CD4-positive, alpha-beta T cell (primary cell): ENCODE measurements around the gene MPHOSPH6. TPM values are rescaled to one million over a fixed set of nuclear protein-coding genes. Genes with fewer than 3 reads are reported as not detected.

Experiments used
- ATAC-seq: fragments of 200-7000 bp; cut with Tn5 transposase; one replicate; pipeline ENCODE4 v1.10.0; 2022; ENCODE audit warnings: mild to moderate bottlenecking; ENCODE audit not compliant: poor library complexity
- CTCF ChIA-PET: fragments of 350-600 bp; sonication (Branson Sonifier 250); formaldehyde crosslinking; loops from one replicate; lab custom pipeline; 2021; ENCODE audit warnings: antibody characterized with exemption, inconsistent platforms; lab: Charles Lee
- POLR2A ChIA-PET: fragments of 350-600 bp; sonication (Branson Sonifier 250); formaldehyde crosslinking; loops from one replicate; lab custom pipeline; 2021; ENCODE audit warnings: antibody characterized with exemption, inconsistent platforms; lab: Charles Lee
- DNase-seq, 14 experiments: peaks; one replicate each; pipeline ENCODE4 v3.0.0-alpha.2; 2013 to 2020; ENCODE audit warnings: mixed read lengths in 2 of 14
- H3K27ac ChIP-seq, 2 donors: one replicate each; pipeline versions ENCODE4 v1.5.1 to v1.7.0; 2013; ENCODE audit warnings: low read length in 2 of 2, low read depth in 1 of 2, mild to moderate bottlenecking in 1 of 2
- H3K27me3 ChIP-seq, 2 experiments: 1 replicate in 1 of 2; 2 replicates in 1 of 2; pipeline versions ENCODE4 v1.6.1 to v1.7.0; 2013; ENCODE audit warnings: low read length in 2 of 2, control low read depth in 1 of 2, mild to moderate bottlenecking in 1 of 2, moderate library complexity in 1 of 2; ENCODE audit not compliant: insufficient read depth in 2 of 2, control insufficient read depth in 1 of 2
- H3K36me3 ChIP-seq: one replicate; pipeline ENCODE4 v1.6.1; 2013; ENCODE audit warnings: low read length, control low read depth; ENCODE audit not compliant: insufficient read depth
- H3K4me1 ChIP-seq: one replicate; pipeline ENCODE4 v1.6.1; 2013; ENCODE audit warnings: low read length, control low read depth; ENCODE audit not compliant: insufficient read depth
- H3K4me3 ChIP-seq: one replicate; pipeline ENCODE4 v1.5.1; 2013; ENCODE audit warnings: mild to moderate bottlenecking, low read length, moderate library complexity
- H3K9me3 ChIP-seq, 2 experiments: 1 replicate in 1 of 2; 2 replicates in 1 of 2; pipeline versions ENCODE4 v1.6.1 to v1.7.0; 2013; ENCODE audit warnings: low read length in 2 of 2, mild to moderate bottlenecking in 2 of 2, control low read depth in 1 of 2, moderate library complexity in 1 of 2; ENCODE audit not compliant: control insufficient read depth in 1 of 2, insufficient read depth in 1 of 2
- H3K27ac Mint-ChIP-seq: one replicate; pipeline ENCODE4 v1.8.0; 2020; ENCODE audit warnings: mixed read lengths
- H3K27me3 Mint-ChIP-seq: one replicate; pipeline ENCODE4 v1.8.0; 2021; ENCODE audit warnings: mixed read lengths
- H3K36me3 Mint-ChIP-seq: one replicate; pipeline ENCODE4 v1.8.0; 2021; ENCODE audit warnings: low read depth, mixed read lengths
- H3K4me1 Mint-ChIP-seq: one replicate; pipeline ENCODE4 v1.8.0; 2021; ENCODE audit warnings: low read depth, mixed read lengths
- H3K4me3 Mint-ChIP-seq: one replicate; pipeline ENCODE4 v1.8.0; 2020; ENCODE audit warnings: mild to moderate bottlenecking, mixed read lengths
- H3K9me3 Mint-ChIP-seq: one replicate; pipeline ENCODE4 v1.8.0; 2020; ENCODE audit warnings: mixed read lengths
- intact Hi-C, 2 experiments: fragments of 100-400 bp; cut with DNase I in 1 of 2; cut with micrococcal nuclease in 1 of 2; formaldehyde crosslinking; loops; one replicate each; pipeline versions ENCODE4 v1.15.1 to v1.9.0; 2023 to 2025; cut with DNase I, micrococcal nuclease
- total RNA-seq, 174 experiments: library from RNA in 2 of 174; stranded (reverse) in 2 of 174; gene quantifications; one replicate each; pipeline ENCODE4 v1.2.3 and lab custom pipeline; 2021 to 2026
- TF ChIP-seq, protein P1 (sequence below): fragments of 200-600 bp; IDR thresholded peaks from one replicate; pipeline ENCODE4 v1.8.0; 2022; ENCODE audit warnings: antibody characterized with exemption, mild to moderate bottlenecking

The MPHOSPH6 gene
- total RNA-seq, 2 experiments from 2014 or later: 14.3 to 15.5 TPM

DNA sequence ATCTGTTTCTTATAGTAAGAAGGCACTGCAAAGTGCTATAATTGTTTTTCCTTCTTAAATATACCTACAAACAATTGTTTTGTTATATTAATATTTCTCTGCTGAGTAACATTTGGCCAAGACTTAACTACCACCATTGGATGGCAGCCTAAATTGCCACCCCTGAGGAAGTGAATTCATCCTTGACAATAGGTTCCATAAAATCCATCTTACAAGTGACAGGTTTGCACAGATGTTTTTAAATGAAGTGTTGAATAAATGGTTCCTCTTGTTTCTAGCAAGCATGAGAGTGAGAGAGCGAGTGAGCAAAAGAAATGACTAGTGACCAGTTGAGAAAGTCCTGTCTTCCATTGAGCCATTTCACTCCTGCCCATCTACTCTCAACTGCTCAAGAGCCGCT is 8.3 kb upstream of the MPHOSPH6 start:
- no peak overlapping the region for H3K27ac Mint-ChIP-seq
- H3K4me1 Mint-ChIP-seq: no peaks in the 10 kb centered on the region
- intact Hi-C loops: loop anchor here (10.0 kb wide), 2 partner anchors 476 to 1144 kb away; partner anchors contain the start of gene ATMIN (in 1 of the 2)

DNA sequence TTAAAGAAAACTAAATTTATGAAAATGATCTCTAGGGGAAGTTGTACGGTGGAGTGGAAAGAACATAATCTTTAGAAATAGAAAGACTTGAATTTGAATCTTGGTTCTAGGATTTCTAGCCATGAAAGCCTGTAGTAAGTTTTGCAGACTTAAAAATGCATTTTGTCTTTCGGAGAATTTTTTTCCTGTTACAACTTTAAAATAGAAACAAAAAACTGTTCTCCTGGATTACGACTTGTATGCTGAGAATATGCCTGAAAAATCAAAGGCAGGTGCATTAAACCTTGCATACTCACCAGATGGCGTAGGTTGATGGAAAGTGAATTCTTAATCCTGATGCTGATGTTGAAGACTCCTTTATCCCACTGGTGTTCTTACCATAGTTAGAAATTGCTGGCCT is 7.5 kb upstream of the MPHOSPH6 start:
- ChIA-PET CTCF (no interaction called here), POLR2A (no interaction called here)
- Mint-ChIP-seq H3K27ac (no peak overlapping the region), H3K4me1 (no peaks in the 10 kb centered on the region), H3K9me3 (no peaks in the 10 kb centered on the region), H3K36me3 (no peaks in the 10 kb centered on the region), H3K4me3 (no peak overlapping the region), H3K27me3 (peaks cover 48% of the 10 kb centered on the region)
- no peaks in the 10 kb centered on the region for H3K36me3 ChIP-seq
- DNase-seq (no peak), ATAC-seq (no peak)
- H3K27ac ChIP-seq: no peak overlapping the region
- peaks cover 0 to 4% of the 10 kb centered on the region in 2 experiments for H3K27me3 ChIP-seq
- intact Hi-C loops: loop anchor here (10.0 kb wide), 2 partner anchors 477 to 1143 kb away; partner anchors contain the start of gene ATMIN (in 1 of the 2)
- TF ChIP-seq, protein P1, sequence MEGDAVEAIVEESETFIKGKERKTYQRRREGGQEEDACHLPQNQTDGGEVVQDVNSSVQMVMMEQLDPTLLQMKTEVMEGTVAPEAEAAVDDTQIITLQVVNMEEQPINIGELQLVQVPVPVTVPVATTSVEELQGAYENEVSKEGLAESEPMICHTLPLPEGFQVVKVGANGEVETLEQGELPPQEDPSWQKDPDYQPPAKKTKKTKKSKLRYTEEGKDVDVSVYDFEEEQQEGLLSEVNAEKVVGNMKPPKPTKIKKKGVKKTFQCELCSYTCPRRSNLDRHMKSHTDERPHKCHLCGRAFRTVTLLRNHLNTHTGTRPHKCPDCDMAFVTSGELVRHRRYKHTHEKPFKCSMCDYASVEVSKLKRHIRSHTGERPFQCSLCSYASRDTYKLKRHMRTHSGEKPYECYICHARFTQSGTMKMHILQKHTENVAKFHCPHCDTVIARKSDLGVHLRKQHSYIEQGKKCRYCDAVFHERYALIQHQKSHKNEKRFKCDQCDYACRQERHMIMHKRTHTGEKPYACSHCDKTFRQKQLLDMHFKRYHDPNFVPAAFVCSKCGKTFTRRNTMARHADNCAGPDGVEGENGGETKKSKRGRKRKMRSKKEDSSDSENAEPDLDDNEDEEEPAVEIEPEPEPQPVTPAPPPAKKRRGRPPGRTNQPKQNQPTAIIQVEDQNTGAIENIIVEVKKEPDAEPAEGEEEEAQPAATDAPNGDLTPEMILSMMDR: no peak
- no peak overlapping the region for H3K4me3 ChIP-seq
- H3K4me1 ChIP-seq: no peaks in the 10 kb centered on the region
- no peaks in the 10 kb centered on the region for H3K9me3 ChIP-seq

More for the DNA sequence above, 8.3 kb upstream of the MPHOSPH6 start:
- POLR2A ChIA-PET: no interaction called here
- CTCF ChIA-PET: no interaction called here
- Histone ChIP-seq H3K9me3 (no peaks in the 10 kb centered on the region), H3K27ac (no peak overlapping the region), H3K36me3 (no peaks in the 10 kb centered on the region), H3K27me3 (peaks cover 0 to 4% of the 10 kb centered on the region in 2 experiments), H3K4me3 (no peak overlapping the region), H3K4me1 (no peaks in the 10 kb centered on the region)
- Mint-ChIP-seq H3K9me3 (no peaks in the 10 kb centered on the region), H3K4me3 (no peak overlapping the region), H3K36me3 (no peaks in the 10 kb centered on the region), H3K27me3 (peaks cover 51% of the 10 kb centered on the region)
- ATAC-seq: no peak
- TF ChIP-seq, protein P1: no peak
- DNase-seq: no peak

DNA sequence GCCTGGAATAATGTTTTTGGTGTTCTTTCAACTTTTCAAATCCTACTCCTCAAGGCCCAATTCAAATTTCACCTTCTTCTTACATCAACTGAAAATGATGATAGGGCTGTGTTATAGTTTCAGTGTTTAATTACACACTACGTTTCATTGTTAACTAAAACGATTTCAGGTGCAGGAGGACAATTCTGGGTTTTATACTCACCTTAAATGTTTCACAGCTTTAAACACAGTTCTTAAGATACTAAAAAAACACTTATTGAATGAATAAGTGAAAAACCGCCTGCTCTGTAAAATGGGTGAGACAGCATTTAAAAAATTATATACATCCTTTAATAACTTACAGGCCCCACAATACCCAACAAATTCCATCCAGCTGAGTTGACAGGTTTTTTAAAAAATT is 6.2 kb upstream of the MPHOSPH6 start:
- H3K27ac Mint-ChIP-seq: no peak overlapping the region
- Histone ChIP-seq H3K27ac (no peak overlapping the region), H3K36me3 (no peaks in the 10 kb centered on the region), H3K4me1 (no peaks in the 10 kb centered on the region), H3K9me3 (no peaks in the 10 kb centered on the region), H3K4me3 (no peak overlapping the region), H3K27me3 (peaks cover 0 to 4% of the 10 kb centered on the region in 2 experiments)
- TF ChIP-seq, protein P1: no peak
- DNase-seq (no peak), ATAC-seq (no peak)
- peaks cover 49% of the 10 kb centered on the region for H3K27me3 Mint-ChIP-seq
- no peaks in the 10 kb centered on the region for H3K9me3 Mint-ChIP-seq
- no peaks in the 10 kb centered on the region for H3K4me1 Mint-ChIP-seq
- H3K4me3 Mint-ChIP-seq: no peak overlapping the region
- intact Hi-C loops: loop anchor here (10.0 kb wide), 2 partner anchors 479 to 1141 kb away; partner anchors contain the start of gene ATMIN (in 1 of the 2)
- ChIA-PET CTCF (no interaction called here), POLR2A (no interaction called here)
- H3K36me3 Mint-ChIP-seq: no peaks in the 10 kb centered on the region
